Measurements from ENCODE around the gene RPS3.

RPS3 gene

DNA sequence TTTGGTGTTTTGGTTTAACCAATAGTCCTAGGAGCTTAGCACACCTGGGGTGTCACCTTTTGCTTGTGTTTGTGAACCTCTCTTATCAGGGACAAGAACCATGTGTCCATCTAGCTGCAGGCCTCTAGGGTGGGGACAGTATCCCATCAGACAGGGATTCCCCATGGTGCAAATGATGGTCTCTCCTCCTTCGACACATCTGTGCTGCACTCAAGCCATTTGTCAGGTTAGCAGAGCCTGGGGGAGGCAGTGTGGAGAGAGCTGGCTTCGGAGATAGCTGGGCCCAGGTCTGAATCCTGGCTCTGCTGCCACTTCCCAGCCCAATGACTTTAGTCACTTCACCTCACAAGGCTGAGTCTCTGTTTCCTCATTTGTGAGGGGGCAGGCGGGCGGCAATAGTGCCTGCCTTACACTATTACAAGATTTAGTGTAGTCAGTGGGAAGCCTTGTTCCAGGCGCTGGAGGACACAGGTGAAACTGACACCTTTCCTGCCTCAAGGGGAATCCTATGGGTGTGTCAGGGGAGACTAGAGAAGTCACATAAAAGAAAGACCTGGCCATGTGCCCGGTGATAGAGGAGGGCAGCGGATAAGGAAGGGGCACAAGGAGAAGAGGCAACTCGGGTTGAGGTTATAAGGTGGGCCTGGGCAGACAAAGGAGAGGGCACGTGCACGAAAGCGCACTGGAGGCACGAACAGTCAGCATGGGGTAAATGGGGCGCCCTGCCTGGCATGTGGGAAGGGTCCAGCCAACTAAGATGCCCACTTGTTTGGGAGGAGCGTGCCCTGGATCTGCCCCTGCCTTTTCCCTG lies 21.1 kb downstream of the RPS3 start:
- FAIRE-seq: no peak

DNA sequence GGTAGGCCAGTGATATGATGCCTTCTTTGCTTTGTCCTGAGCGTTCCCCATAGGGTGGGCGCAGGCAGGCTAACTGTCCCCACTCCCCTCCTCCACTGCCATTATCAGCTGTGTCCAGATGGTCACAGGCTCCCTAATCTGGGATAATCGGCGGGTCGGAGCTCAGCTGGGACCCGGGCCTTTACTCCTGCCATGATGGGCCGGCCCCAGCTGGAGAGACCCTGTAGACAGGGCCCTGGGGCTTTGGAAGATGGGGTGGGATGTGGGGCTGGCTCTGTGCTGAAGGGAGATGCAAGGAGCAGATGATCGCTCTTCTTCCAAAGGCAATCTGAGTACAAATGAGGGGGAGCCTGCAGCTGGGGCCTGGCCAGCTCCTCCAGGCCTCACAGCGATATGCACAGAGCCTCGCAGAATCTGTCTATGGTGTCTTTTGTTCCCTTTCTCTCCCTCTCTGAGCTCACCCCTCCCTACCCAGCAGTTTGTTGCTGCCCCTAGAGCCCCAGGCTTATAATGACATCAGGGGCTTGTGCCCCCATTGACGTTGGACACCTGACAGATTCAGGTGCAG lies 21.8 kb downstream of the RPS3 start:
- FAIRE-seq: no peak

DNA sequence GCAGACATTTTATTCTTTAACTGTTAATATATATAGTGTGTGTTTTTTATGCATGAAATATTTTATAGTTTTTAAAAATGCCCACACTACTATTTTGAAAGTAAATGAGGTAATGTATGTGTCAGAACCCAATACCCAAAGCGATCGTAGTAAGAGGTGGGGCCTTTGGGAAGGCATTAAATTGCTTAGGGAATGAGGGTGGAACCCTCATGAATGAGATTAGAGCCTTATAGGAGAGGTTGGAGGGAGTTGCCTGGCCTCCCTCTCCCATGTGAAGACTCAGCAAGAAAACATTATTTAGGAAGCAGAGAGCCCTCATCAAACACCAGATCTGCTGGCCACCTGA lies 22.6 kb downstream of the RPS3 start:
- FAIRE-seq: no peak

DNA sequence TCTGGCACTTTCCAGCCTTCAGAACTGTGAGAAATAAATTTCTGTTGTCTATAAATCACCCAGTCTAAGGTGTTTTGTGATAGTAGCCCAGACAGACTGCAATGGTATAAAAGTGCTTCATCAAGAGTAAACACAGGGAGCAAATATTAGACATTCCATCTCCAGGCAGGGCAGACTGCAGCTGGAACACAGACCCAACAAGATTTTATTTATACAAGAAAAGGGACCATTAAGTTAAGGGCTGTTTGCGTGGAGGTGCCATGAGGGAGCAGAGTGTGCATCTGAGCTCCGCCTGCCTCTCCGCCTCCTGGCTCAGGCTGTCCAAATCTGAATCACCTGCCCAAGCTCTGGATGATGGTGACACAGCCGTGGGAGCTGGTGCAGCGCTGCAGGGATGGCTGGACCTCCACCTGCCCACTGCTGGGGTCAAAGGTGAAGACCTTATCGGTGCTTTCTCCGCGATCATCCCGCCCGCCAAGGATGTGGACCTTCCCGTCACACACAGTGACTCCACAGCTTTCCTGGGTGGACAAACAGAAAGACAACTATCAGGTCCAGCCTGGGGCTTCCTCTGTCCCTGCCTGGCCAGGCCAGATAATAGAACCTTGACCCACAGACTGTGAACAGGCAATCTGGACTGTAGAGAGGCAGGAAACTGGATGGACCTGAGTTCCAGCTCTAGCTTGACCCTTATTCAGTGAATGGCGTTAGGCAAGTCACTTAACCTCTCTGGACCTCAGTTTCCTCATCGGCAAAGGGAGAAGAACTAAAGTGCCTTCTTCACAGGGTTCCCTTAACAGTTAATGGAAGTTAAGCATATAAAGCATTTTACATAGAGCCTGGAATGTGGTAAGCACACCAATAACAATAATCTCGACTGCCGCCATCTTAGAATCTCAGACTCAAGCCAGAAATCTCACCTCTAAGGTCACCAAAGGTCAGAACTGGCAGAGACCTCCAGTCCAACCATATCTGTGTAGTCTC lies 23.2 kb downstream of the RPS3 start:
- no peak for FAIRE-seq

DNA sequence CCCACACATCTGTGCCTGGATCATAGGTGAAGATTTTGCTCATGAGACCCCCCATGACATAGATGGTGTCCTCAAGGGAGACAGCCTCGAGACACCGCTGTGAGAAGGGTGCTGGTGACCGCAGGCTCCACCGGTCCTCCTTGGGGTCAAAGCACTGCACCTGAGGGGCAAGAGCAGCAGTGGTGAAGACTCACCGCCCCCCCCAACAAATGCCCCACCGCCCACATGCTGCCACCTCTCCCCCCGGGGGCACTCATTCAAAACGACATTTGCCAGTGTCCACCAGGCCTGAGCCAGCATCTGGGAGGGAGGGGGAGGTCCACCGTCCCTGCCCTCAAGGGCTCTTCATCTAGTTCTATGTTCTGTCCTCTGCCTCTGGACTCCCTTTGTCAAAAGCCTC lies 24.4 kb downstream of the RPS3 start:
- no peak for FAIRE-seq

DNA sequence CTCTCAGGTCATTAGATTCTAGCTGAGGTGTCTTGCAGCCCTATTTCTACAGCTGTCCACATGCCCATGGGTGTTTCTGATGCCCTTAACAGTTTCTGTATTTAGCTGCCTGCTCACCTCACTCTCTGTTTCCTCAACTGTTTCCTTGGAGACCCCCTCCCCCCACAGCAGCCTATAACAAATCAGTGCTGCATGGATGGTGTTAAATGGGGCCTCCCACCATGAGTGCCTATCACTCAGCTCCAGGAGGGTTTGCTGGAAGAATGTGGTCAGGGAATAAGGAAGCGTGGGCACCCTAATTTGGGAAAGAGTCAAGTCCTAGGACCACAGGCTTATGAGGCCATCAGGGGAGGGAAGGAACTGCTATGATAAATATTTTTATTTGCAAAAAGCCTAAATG lies 25.1 kb downstream of the RPS3 start:
- FAIRE-seq: no peak

DNA sequence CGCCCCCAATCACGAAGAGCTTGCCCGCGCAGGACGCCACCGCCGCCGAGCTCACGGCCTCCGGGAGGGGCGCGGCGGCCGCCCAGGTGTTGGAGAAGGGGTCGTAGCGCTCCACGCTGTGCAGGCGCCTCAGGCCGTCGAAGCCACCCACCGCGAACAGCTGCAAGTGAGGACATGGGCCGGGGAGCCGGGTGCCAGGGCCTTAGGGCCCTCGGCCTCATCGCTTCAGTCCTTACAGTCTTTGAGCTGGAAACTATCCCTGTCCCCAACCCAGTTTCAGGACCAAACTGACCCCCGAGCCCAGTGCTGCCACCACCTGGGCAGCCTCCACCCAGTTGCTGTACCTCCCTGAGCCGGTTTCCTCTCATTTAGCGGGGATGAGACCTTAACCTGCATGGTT lies 26.1 kb downstream of the RPS3 start:
- no peak for FAIRE-seq

DNA sequence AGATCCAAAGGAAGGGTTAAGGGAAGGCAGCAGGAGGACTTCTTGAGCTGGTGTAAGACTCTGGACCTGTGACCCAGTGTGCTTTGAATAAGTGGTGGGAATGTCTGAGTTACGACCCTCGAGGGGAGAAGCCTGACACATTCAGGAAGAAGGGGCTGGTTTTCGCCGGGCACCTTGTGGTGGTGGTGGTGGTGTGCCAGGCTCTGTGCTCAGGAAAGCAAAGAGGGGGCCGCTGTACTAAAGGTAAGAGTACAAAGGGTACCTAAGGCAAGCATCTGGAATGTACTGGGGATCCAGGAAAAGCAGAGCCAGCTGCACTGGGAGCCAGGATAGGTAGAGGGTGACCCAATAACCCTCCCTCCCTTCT lies 27.4 kb downstream of the RPS3 start:
- no peak for FAIRE-seq

DNA sequence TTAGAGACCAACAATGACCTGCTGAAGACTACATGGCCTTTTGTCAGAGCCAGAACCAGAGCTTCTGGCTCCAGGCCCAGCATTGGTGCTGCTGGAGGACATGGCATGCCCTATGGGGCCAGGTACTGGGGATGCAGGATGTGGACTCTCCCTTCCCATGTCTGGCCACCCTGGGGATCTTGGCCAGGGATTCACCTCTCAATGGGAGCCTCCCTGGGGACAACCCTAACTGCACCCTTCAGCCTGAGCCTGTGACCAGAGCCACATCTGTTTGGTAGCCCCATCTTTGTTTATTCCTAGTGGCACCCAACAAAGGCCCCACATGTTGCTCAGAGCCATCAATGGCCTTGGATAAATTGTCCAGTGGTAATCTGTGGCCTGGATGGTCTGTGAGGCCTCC lies 27.9 kb downstream of the RPS3 start:
- no peak for FAIRE-seq

DNA sequence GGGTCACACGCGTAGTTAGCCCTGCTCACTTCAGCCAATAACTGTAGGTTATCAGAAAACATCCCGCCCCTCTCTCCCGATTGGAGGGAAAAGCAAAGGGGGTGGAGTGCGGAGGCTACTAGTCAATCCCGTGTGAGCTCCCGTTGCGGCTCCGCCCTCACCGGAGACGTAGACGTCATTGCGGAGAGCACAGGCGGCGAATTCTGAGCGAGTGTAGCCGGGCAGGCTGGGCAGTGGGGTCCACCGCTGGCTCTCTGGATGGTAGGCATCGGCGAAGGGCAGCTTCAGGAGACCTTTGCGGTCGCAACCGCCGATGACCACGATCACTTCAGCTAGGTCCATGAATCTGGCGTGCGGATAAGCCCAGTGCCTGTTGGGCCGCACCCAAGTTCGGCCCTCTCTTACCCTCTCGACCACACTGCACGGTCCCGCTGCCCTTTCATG lies 29.0 kb downstream of the RPS3 start:
- no peak for FAIRE-seq

DNA sequence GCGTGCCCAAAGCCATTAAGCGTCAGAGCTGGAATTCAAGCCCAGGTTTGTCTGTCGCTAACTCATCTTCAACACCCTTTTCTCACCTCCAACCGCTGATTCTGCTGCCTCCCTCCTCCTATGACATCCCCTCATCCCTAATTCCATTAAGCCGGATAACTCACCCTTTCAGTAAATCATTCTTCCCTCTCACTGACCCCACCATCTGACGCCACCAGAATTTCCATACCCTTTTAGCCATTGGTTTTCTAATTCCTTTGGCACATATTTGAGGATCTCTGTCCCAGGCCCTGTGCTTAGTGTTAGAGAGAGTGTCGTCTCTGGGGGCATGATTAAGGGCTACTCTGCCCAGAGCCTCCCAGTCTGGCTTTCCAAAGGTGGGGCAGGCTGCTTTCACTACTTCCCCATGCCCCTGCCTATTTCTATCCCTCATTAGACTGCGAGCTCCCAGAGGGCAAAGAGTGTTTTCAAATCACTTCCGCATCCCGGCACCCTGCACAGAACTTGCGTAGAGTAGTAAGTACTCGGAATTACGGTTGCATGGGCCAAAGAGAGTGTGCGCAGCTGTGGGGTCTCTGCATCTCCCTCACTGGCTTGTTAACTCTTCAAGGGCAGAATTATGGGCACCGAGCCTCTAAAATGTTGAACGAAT lies 29.8 kb downstream of the RPS3 start:
- FAIRE-seq: no peak

DNA sequence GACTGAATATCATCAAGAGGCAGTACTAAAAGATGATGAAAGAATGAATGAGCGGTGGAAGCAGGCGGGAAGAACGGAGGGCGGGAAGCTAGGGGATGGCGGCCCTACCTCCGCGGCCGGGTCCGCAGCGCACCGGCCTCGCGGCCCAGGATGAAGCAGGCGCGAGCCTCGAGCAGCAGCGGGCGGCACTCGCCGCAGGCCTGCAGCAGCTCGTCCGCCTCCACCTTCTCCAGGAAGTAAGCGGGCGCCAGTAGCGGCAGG lies 30.3 kb downstream of the RPS3 start:
- no peak for FAIRE-seq

DNA sequence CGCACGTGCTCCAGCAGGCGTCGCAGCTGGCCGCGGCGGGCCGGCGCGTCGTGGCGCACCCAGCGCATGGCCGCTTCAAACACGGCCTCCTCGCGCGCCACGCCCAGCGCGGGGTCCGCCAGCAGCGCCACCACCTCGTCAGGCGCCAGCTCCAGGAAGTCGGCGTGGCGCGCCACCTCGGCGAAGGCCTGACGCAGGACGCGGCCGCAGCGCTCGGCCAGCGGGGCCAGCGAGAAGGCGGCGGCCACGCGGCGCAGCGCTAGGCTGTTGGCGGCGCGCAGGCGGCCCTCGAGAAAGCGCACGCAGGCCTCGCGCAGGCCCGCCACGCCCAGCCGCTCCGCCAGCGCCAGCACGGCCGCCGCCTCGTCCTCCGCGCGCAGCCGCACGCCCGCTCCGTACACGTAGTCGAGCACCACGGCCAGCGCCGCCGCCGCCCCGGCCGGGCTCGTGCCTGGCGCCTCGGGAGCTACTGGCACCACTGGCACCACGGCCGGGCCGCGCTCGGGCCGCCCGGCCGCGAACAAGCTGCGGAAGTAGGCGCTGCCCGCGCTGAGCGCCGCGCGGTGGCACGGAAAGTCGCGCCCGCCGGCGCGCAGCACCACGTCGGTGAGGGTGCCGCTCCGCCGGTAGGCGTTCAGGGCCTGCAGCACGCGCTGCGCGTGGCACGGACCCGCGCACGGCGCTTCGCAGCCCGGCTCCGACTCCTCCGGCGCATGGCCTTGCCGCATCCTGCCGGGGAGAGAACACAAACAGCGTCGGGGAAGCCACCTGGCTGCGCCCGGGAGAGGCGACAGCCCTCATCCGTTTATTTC lies 30.8 kb downstream of the RPS3 start:
- no peak for FAIRE-seq

DNA sequence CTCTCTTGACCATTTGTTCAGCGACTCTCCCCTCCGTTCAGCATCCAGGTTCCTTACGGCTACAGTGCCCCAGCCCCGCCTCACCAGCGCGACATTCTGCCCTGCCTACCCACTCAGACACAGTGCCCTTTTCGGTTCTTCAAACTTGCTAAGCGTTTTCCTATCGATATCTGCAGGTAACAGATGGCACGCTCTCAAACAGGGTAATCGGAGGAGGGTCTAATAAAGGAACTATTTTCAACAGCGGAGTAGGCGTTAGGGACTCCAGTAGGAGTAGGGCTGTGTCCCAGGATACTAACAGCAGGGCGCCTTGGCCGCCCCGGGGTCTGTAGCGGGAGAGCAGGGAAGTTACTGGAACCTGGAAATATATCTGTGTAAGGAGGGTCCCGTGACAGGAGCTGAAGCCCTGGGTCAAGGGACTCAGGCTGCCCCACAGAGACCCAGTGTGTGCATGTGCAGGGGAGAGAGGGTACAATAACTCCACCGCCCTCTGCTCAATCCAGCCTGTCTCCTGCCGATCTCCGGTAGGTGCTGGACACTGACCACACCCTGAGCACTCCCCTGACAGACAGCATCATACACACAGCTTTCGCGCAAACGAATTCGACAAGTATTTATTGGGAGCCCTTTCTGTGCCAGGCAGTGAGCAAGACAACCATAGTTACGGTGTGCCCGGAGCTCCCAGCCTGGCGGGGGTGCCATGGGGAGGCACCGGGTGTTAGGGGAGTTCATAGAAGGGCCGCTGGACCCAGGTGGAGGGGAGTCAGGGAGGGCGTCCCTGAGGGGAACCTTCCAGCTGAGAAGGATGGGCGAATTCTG lies 31.6 kb downstream of the RPS3 start:
- FAIRE-seq: no peak

DNA sequence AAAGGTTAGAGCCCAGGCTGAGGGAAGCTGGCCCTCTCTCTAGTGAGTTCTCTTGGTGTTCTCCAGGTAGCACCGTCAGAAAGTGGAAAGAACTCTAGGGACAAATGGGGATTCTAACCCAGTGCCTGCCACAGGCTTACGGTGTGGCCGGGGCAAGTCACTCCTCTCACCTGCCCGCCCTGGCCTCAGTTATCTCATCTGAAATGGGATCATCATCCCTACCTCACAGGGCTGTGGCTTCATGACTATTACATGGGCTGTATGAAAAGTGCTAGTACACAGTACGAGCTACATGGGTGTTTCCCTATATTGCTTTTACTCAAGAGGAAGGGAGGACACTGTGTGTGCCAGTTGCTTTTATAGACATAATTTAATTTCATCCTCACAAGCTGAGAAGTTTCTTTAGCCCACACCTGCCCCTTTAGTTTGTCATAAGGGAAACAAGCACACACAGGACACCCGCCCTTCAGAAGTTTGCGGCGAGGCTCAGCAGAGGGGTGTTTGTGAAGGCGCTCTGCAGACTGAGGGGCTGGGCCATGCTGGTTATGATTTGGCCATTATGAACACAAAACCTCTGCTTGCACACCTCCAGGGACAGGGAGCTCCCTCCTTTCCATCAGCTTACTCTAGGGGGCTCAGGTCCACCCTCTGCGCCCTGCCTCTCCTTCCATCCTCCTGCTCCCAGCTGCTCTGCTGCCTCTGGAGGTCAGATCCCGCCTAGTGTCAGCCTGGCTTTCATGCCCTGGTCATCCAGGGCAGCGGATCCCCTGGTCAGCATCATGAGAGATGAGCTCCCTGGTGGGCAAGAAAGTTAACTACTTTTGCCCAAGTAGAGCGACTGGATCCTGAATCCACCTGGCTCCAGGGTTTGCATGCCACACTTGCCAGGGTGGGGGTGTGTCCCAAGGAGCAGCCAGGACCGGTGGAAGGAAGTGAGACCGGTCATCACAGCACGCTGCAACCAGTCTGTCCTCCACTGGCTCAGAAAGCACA lies 32.5 kb downstream of the RPS3 start:
- FAIRE-seq: no peak

DNA sequence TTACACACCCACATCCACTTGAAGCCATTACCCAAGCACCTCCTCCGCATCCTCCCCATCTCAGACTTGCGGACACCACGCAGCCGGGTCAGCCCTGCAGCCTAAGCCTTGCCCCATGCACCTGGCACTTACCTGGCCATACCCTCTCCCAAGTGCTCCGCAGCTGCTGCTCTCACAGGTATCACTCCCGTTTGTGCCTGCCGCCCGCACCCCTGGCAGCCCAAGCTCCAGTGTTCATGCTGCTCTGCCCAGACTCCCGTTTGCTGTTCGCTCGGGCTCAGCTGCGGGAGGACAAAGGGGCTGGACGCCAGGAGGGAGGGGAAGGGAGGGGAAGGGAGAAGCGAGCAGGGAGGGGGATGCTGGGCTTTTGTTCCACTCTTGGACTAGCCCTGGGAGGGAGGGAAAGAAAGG lies 33.6 kb downstream of the RPS3 start, which contains the start of gene KLHL35:
KLHL35 (minus strand) TSS at position 293 of the 411 bp plus-strand sequence. CDS start 2,574 bp downstream, outside the sequence.
- FAIRE-seq: no peak

DNA sequence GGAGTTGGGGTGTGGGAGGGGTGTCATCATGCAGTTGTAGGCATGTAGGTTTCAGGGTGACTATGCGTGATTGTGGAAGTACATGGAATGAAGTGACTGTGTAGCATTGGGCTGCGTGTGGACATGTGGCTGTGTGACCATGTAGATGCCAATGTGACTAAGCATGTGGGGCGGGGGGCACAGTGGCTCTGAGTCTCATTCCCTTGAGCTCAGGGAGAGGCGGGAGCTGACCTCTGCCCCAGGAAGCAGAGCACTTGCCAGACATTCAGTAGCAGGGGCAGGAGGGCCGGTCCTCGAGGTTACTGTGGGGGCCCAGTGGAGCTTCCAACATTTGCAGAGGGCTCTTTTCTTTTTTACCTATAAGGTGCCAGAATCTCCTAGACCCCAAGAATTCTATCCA lies 34.1 kb downstream of the RPS3 start:
- FAIRE-seq: no peak

DNA sequence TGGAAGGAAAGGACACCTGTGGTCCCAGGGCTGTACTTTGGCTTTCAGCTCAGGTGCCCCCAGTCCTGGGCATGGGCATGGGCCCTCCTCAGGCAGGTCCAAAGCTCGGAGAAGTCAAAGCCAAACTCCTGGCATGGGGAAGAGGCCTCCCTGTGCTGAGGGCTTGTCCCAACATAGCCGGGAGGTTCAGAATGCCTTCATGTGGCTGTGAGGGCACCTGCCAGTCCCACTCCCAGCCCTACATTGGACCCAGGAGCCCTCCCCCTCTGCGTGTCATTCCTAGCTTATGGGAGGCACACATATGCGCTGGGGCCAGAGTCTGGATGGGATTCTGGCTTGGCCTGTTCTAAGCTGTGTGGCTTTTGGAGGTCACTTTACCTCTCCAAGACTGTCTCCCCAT lies 34.7 kb downstream of the RPS3 start:
- FAIRE-seq: no peak

DNA sequence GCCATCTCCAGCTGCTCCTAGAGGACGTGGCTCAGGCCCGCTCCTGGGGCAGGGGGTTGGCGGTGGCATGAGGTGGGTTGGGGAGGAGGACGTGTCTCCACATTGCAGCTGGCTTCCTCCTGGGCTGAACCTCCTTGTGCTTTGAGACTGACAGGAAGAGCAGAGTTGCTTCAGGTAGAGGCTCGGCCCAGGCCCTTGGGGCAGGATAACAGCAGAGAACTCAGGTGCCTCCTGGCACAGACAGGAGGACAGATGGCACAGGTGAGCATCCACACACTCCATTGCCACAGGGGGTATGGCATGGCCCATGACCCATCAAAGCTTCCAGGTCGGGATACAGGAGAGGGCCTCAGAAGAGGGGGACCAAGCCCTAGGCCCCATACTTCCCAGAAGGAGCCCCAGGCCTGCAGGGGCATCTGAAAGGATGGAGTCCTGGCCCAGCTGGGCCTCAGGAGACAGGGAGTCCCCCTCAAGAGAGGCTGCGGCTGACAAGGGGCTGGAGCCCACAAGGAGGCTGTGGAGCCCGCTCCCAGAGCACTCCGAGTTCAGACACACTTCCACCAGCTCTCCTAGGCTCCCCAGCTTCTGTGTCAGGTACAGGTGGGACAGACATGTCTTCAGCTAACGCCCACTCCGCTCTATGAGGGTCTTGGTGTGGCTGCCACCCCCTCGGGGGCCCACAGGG lies 35.7 kb downstream of the RPS3 start:
- no peak for FAIRE-seq

DNA sequence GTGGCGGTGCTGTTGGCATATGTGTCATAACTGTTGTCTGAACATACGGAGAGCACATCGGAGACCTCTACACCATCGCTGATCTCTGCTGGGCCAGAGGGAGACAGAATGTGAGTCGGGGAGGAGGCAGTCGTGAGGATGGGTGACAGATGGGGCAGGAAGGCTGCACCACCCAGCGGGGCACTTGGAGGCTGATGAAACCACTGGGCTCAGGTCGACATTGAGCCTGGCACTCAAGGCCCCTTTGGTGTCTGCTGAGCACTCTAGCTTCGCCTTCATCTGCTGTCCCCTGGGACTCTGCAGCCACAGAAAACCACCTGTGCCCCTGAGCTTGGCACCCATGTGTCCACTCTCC lies 36.2 kb downstream of the RPS3 start:
- no peak for FAIRE-seq
